LNCaP clone FGC (cell line): ENCODE results near the gene ICAM2.
"Not testable (repeated sequence)": the region's sequence is repeated elsewhere in the genome, so short reads cannot be mapped to it uniquely, and the experiment has no call there.

Source experiments
- DNase-seq: peaks from one replicate; pipeline ENCODE4 v3.0.0-alpha.2; 2011; ENCODE audit warnings: low read depth
- H3K4me3 ChIP-seq: 2 replicates; pipeline ENCODE4 v1.5.1; 2011; ENCODE audit warnings: mild to moderate bottlenecking, low read depth, low read length, control low read depth
- TF ChIP-seq, protein P1 (sequence below): IDR thresholded peaks from 2 replicates; pipeline ENCODE4 v1.5.1; 2012; ENCODE audit warnings: mild to moderate bottlenecking; ENCODE audit not compliant: control insufficient read depth, insufficient read depth; ENCODE audit errors: extremely low read depth

Gene ICAM2

GRCh38 chr17:64016231-64016784 is 4.1 kb downstream of the ICAM2 start:
- no peak overlapping the region for H3K4me3 ChIP-seq
- TF ChIP-seq, protein P1, sequence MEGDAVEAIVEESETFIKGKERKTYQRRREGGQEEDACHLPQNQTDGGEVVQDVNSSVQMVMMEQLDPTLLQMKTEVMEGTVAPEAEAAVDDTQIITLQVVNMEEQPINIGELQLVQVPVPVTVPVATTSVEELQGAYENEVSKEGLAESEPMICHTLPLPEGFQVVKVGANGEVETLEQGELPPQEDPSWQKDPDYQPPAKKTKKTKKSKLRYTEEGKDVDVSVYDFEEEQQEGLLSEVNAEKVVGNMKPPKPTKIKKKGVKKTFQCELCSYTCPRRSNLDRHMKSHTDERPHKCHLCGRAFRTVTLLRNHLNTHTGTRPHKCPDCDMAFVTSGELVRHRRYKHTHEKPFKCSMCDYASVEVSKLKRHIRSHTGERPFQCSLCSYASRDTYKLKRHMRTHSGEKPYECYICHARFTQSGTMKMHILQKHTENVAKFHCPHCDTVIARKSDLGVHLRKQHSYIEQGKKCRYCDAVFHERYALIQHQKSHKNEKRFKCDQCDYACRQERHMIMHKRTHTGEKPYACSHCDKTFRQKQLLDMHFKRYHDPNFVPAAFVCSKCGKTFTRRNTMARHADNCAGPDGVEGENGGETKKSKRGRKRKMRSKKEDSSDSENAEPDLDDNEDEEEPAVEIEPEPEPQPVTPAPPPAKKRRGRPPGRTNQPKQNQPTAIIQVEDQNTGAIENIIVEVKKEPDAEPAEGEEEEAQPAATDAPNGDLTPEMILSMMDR, result peak; percentile 21; the same call in 1 of the 2 replicates
- DNase-seq, result no peak

DNA sequence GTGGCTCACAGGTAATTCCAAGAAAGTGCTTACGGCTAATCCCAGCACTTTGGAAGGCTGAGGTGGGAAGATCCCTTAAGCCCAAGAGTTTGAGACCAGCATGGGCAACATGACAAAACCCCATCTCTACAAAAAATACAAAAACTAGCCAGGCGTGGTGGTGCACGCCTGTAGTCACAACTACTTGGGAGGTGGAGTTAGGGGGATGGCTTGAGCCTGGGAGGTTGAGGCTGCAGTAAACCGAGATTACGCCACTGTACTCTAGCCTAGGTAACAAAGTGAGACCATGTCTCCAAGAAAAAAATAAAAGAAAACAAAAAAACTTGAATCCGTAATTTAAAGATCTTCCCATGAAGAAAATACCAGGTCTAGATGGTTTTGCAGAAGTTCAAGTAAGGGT is 5.0 kb downstream of the ICAM2 start:
- TF ChIP-seq, protein P1, result no peak
- no peak overlapping the region for H3K4me3 ChIP-seq
- DNase-seq, result no peak

DNA sequence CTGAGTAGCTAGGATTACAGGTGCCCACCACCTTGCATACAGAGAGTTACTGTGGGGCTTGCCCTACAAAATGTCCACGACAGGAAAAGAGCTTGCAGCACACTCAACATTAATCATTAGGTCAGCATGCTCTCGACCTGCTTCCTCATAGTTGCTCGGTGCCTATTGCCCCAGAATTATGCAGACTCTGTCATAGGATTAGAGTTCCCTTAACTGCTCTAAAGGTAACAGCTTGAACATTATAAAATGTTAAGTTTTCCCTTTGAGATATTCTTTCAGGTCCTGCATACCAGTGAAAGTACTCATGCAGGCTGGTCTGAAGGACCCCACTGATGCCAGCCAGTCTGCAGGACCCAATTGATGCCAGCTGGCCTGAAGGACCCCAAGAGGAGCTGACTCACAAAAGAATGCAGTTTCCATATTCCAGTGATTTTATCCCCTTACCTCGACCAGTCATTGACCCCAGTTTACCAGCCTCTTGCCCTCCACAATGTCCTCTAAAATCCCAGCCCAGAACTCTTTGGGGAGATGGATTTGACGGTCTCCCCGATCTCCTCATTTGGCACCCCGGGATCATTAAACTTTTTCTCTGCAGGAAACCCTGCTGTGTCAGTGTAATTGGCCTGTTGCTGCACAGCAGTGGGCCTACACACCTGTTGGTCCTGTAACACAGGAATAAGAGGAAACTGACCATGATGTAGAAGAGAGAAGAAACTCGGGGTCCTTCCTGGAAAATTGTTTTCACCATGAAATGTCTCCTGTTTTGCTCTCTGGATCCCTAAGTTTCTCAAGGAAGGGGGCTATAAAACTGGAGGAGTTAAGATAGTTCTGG is 10.6 kb downstream of the ICAM2 start:
- TF ChIP-seq, protein P1, result no peak
- no peak overlapping the region for H3K4me3 ChIP-seq
- DNase-seq, result no peak

- no peak overlapping the region for H3K4me3 ChIP-seq
- TF ChIP-seq, protein P1, result no peak
- DNase-seq, result no peak
Observed at GRCh38 chr17:64008830-64009229, 11.6 kb downstream of the ICAM2 start.

DNA sequence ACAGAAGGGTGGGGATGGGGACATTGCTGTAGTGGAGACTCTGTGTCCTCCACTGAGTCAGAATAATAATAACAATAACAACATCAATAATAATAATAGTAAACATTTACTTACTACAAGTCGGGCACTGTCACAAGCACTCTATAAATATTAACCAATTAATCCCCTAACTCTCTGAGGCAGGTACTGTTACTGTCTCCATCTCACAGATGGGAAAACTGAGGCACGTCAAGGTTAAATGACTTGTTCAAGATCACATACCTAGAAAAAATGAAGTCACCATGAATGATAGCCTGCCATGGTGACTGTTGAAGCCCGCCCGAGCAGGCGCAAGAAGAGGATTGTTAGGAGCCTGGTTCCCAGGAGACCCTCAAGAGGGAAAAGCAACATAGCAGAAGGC is 12.1 kb downstream of the ICAM2 start:
- no peak for DNase-seq
- H3K4me3 ChIP-seq, result no peak overlapping the region
- TF ChIP-seq, protein P1, result no peak

- no peak for DNase-seq
- H3K4me3 ChIP-seq, result no peak overlapping the region
- TF ChIP-seq, protein P1, result no peak
Observed at GRCh38 chr17:64007838-64008282, 12.6 kb downstream of the ICAM2 start.

DNA sequence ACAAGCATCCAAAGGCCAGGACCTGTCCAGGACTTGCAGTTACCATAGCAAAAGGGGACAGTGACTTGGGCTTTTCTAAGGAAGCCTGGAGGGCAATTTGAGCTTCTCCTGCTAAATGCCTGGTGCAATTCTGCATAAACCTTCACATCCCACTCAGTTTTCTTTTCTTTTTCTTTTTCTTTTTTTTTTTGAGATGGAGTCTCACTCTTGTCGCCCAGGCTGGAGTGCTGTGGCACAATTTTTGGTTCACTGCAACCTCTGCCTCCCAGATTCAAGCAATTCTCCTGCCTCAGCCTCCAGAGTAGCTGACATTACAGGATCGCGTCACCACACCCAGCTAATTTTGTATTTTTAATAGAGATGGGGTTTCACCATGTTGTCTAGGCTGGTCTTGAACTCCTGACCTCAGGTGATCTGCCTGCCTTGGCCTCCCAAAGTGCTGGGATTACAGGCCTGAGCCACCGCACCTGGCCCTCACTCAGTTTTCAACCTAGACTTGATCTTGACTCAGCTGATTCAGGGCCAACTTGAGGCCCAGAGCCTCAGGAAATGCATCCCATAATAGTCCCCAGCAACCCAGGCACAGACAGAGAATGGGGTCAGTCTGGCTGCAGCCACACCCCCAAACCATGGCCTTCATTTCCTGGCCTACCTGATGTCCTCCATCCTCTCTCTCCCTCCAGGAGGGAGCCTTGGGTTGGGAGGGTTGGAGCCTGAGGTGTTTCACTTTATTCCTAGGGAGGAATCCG is 13.2 kb downstream of the ICAM2 start:
- DNase-seq, H3K4me3 ChIP-seq: not testable (repeated sequence)
